ENCODE measurements around the gene NUFIP1. TPM values are rescaled to one million over a fixed set of nuclear protein-coding genes. Genes with fewer than 3 reads are reported as not detected.

The NUFIP1 gene
- total RNA-seq, 4 donors from 2014 or later: 0.88 to 4.0 (median 3.7) TPM

DNA sequence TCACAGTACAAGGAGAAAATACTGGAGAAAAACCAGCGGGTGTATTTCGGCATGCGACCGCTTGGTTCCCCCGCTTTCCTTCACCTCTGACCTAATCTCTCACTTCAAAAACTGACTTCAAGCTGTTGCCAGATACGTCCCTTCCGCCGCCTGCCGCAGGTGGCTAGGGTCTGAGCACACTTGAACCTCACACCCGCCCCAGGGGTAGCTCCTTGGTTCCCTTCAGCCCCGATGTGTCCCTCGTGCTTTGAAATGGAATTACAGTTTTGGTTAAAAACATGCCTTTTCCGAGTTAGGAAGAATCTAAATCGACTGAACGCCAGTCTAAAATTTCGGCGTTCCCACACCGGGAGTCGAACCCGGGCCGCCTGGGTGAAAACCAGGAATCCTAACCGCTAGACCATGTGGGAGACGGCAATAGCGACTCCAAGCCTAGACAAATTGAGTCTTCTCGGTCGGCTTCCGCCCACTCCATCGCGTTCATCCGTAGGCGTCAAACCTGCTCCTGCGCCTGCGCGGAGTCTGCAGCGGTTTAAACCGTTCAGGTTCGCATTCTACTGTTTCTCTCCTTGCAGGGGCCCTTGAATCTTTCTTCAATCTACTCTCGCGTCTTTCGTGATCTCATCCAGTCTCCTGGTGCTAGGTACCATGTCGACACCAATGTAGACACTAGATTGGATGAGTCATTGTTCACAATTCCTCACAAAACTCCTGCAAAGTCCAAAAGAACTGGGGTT, 71.5 kb downstream of the NUFIP1 start:
- DNase-seq (ENCODE audit: low spot score in 2 of 2): peak; percentile 95 to 100
- WGBS, 2 donors: 0% methylated on average over 40 to 41 of the region's 41 CpGs
- TF ChIP-seq POLR2A (IDR thresholded peaks at IDR 0.05) (no peak), CTCF (IDR thresholded peaks at IDR 0.05) (peak in 1 of 3 donors; percentile 34)
- peak overlapping the region; percentile 21 for H3K4me3 ChIP-seq (ENCODE audit: low read depth, poor library complexity, severe bottlenecking)
- intact Hi-C loops (cut with DNase I; ENCODE audit: low total_unique reads): no loop called here

DNA sequence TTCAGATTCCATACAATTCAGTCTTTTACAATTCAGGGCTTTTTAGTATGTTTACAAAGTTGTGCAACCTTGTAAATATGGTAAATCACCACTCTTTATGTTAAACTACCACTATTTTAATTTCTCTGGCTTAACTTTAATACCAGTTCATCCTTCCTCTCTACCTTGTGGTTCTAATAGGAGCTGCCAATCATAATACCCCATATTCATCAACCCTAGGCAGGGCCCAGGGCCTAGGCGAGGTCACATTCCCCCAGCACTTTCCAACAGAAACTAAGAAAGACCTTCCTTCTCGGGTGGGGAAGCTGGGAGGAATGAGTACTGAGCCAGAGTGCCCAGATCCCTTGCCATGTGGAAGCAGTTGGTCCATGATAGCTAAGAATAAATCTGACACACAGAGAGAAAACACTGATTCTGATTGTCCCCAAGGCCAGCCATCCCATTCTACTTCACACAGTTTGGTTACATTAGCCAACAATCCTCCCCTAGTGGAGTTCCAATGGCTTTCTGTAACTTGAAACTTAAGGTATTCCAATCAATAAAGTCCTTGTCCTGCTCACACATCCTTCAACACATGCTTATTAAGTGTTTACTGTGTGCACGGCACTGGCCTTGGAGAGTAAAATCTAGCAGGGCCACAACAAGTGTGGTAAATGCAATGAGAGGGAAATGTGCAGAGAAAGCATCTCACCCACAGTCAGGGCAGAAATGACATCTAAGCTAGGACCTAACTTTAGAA, 76.8 kb downstream of the NUFIP1 start:
- WGBS, 2 donors: 82 to 89% methylated on average over 3 of the region's 3 CpGs
- intact Hi-C loops (cut with DNase I; ENCODE audit: low total_unique reads): no loop called here
- no peak for DNase-seq (ENCODE audit: low spot score in 2 of 2)

GRCh38 chr13:44908712-44909111, 80.6 kb downstream of the NUFIP1 start:
- no peak overlapping the region for H3K4me3 ChIP-seq (ENCODE audit: low read depth, poor library complexity, severe bottlenecking)
- no peak for DNase-seq (ENCODE audit: low spot score in 2 of 2)
- TF ChIP-seq POLR2A (IDR thresholded peaks at IDR 0.05) (no peak), CTCF (IDR thresholded peaks at IDR 0.05) (no peak)
- intact Hi-C loops (cut with DNase I; ENCODE audit: low total_unique reads): no loop called here
- 60 to 90% methylated on average over 5 of the region's 5 CpGs for WGBS, 2 donors

More for the DNA sequence above, 76.8 kb downstream of the NUFIP1 start:
- no peak overlapping the region for H3K4me3 ChIP-seq (ENCODE audit: low read depth, poor library complexity, severe bottlenecking)
- TF ChIP-seq POLR2A (IDR thresholded peaks at IDR 0.05) (no peak), CTCF (IDR thresholded peaks at IDR 0.05) (no peak)

- intact Hi-C loops (cut with DNase I; ENCODE audit: low total_unique reads): no loop called here
- WGBS, 2 donors: 35 to 53% methylated on average over 1 of the region's 1 CpG
- H3K4me3 ChIP-seq (ENCODE audit: low read depth, poor library complexity, severe bottlenecking): no peak overlapping the region
- TF ChIP-seq CTCF (IDR thresholded peaks at IDR 0.05) (no peak), POLR2A (IDR thresholded peaks at IDR 0.05) (no peak)
- DNase-seq (ENCODE audit: low spot score in 2 of 2): no peak
Observed at GRCh38 chr13:44908266-44908665, 81.0 kb downstream of the NUFIP1 start.

DNA sequence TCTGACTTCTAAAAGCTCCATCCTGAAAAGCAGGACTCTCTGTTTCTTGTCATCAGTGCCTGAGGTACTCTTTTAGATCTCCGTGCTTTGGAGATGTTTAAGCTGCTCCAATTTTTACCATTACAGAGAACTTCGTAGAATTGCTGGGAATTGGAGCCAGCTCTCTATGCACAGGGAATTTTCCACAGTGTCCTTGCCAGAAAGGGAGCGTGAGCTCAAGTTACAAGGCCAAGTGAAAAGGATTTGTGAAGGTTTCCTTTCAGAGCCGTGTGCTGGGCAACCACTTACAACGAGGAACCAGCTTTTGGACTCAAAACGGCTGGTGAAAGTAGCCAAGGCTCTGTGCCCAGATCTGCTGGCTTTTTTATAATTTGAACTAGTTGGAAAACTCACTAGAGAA, 82.6 kb downstream of the NUFIP1 start:
- TF ChIP-seq POLR2A (IDR thresholded peaks at IDR 0.05): no peak
- TF ChIP-seq CTCF (IDR thresholded peaks at IDR 0.05): no peak
- no peak overlapping the region for H3K4me3 ChIP-seq (ENCODE audit: low read depth, poor library complexity, severe bottlenecking)
- DNase-seq (ENCODE audit: low spot score in 2 of 2): no peak
- intact Hi-C loops (cut with DNase I; ENCODE audit: low total_unique reads): no loop called here
- 20 to 21% methylated on average over 6 of the region's 6 CpGs for WGBS, 2 donors

All from lower leg skin (tissue), 4 donors.